SU-DHL-6 (cell line): Measurements from ENCODE around the gene OSCAR.

Source experiments
- CTCF ChIP-seq: fragments of 200-600 bp; sonication (generic); IDR thresholded peaks from one replicate; pipeline ENCODE4 v1.5.1; 2017; ENCODE audit warnings: antibody characterized with exemption, mild to moderate bottlenecking, low read length, moderate library complexity; ENCODE audit not compliant: insufficient read depth, poor library complexity, severe bottlenecking
- EZH2phosphoT487 ChIP-seq: fragments of 200-600 bp; sonication (generic), shearing (Covaris generic); conservative IDR thresholded peaks from 2 replicates; pipeline ENCODE4 v1.6.1; 2018; ENCODE audit warnings: mild to moderate bottlenecking, antibody characterized with exemption, low read length, moderate library complexity, mixed read lengths

GRCh38 chr19:54142166-54142780 lies 41.7 kb upstream of the OSCAR start:
- TF ChIP-seq CTCF (no peak), EZH2phosphoT487 (no peak)
